Prostate gland (tissue), 2 donors: ENCODE measurements around the gene IGSF23. TPM values are rescaled to one million over a fixed set of nuclear protein-coding genes. Genes with fewer than 3 reads are reported as not detected.

ENCODE experiments used
- DNase-seq: peaks from one replicate; pipeline ENCODE4 v3.0.0-alpha.2; 2019; ENCODE audit warnings: low spot score
- H3K27ac ChIP-seq, 2 donors: fragments of 200-600 bp; sonication (generic); 2 replicates each; pipeline ENCODE4 v1.5.1; 2017 to 2019
- H3K27me3 ChIP-seq: fragments of 200-600 bp; sonication (generic); replicated peaks from 2 replicates; pipeline ENCODE4 v1.5.1; 2019; ENCODE audit not compliant: insufficient read depth
- H3K36me3 ChIP-seq, 2 donors: fragments of 200-600 bp; sonication (generic); 1 replicate in 1 of 2; 2 replicates in 1 of 2; pipeline versions ENCODE4 v1.5.1 to v1.8.1; 2017 to 2019
- H3K4me1 ChIP-seq: fragments of 200-600 bp; sonication (generic); replicated peaks from 2 replicates; pipeline ENCODE4 v1.5.1; 2019
- H3K4me3 ChIP-seq, 2 donors: fragments of 200-600 bp; sonication (generic); 2 replicates each; pipeline ENCODE4 v1.5.1; 2017 to 2019
- H3K9me3 ChIP-seq: fragments of 200-600 bp; sonication (generic); 2 replicates; pipeline ENCODE4 v1.5.1; 2017
- CTCF ChIP-seq, 4 experiments: fragments of 200-600 bp in 2 of 4; fragments of 450-650 bp in 2 of 4; sonication (generic) in 2 of 4; IDR thresholded peaks; 1 replicate in 3 of 4; 2 replicates in 1 of 4; pipeline ENCODE4 v1.5.1; 2016 to 2019; ENCODE audit warnings: antibody characterized with exemption in 4 of 4, mild to moderate bottlenecking in 2 of 4, moderate library complexity in 2 of 4
- POLR2A ChIP-seq: fragments of 450-650 bp; IDR thresholded peaks from one replicate; pipeline ENCODE4 v1.6.1; 2016; ENCODE audit warnings: antibody characterized with exemption, mild to moderate bottlenecking
- POLR2AphosphoS5 ChIP-seq: sonication (generic); formaldehyde crosslinking; IDR thresholded peaks from one replicate; pipeline ENCODE4 v1.6.1; 2017; ENCODE audit warnings: antibody characterized with exemption
- WGBS: methylation state at CpG from one replicate; pipeline ENCODE4 v1.1.5; 2018; 5-methylcytosine and 5-hydroxymethylcytosine counted together
- intact Hi-C: fragments of 100-400 bp; cut with DNase I; formaldehyde crosslinking; loops from one replicate; pipeline ENCODE4 v1.14.2; 2022
- total RNA-seq, 2 donors: library from RNA; depleted of rRNA; stranded (reverse); fragments of >200 nt; gene quantifications; one replicate each; pipeline ENCODE4 v1.1.0, GENCODE V29; 2016

The IGSF23 gene
- total RNA-seq, 2 donors from 2014 or later = not detected

GRCh38 chr19:44617110-44617880 is 3.9 kb downstream of the IGSF23 start:
- H3K27ac ChIP-seq = no peak overlapping the region
- 73% methylated on average over 8 of the region's 8 CpGs for WGBS
- H3K4me3 ChIP-seq = no peak overlapping the region
- no peaks in the 10 kb centered on the region for H3K27me3 ChIP-seq
- H3K9me3 ChIP-seq = no peaks in the 10 kb centered on the region
- intact Hi-C loops = no loop called here
- no peaks in the 10 kb centered on the region for H3K36me3 ChIP-seq
- TF ChIP-seq POLR2A (no peak), CTCF (IDR thresholded peaks at IDR 0.05) (no peak), POLR2AphosphoS5 (no peak)
- H3K4me1 ChIP-seq = no peaks in the 10 kb centered on the region
- DNase-seq = no peak

- Histone ChIP-seq H3K36me3 (no peaks in the 10 kb centered on the region), H3K27ac (no peak overlapping the region), H3K4me3 (no peak overlapping the region), H3K4me1 (no peaks in the 10 kb centered on the region), H3K9me3 (no peaks in the 10 kb centered on the region), H3K27me3 (no peaks in the 10 kb centered on the region)
- TF ChIP-seq POLR2AphosphoS5 (no peak), CTCF (IDR thresholded peaks at IDR 0.05) (no peak), POLR2A (no peak)
- WGBS = 80% methylated on average over 7 of the region's 7 CpGs
- intact Hi-C loops = no loop called here
- DNase-seq = no peak
Observed at GRCh38 chr19:44618640-44619357, 5.4 kb downstream of the IGSF23 start.

- Histone ChIP-seq H3K9me3 (no peaks in the 10 kb centered on the region), H3K36me3 (no peaks in the 10 kb centered on the region), H3K4me3 (no peak overlapping the region), H3K27me3 (no peaks in the 10 kb centered on the region), H3K4me1 (no peaks in the 10 kb centered on the region), H3K27ac (no peak overlapping the region)
- intact Hi-C loops = no loop called here
- no peak for DNase-seq
- TF ChIP-seq CTCF (IDR thresholded peaks at IDR 0.05) = no peak
- no peak for TF ChIP-seq POLR2A
- no peak for TF ChIP-seq POLR2AphosphoS5
- WGBS = 88% methylated on average over 5 of the region's 5 CpGs
Observed at GRCh38 chr19:44620667-44621066, 7.3 kb downstream of the IGSF23 start.

GRCh38 chr19:44621367-44621766 is 8.0 kb downstream of the IGSF23 start:
- Histone ChIP-seq H3K4me1 (no peaks in the 10 kb centered on the region), H3K27me3 (no peaks in the 10 kb centered on the region), H3K27ac (no peak overlapping the region), H3K4me3 (no peak overlapping the region), H3K9me3 (no peaks in the 10 kb centered on the region), H3K36me3 (no peaks in the 10 kb centered on the region)
- no peak for DNase-seq
- 95% methylated on average over 6 of the region's 6 CpGs for WGBS
- intact Hi-C loops = no loop called here
- no peak for TF ChIP-seq CTCF (IDR thresholded peaks at IDR 0.05)
- TF ChIP-seq POLR2AphosphoS5 = no peak
- TF ChIP-seq POLR2A = no peak

GRCh38 chr19:44623080-44623479 is 9.7 kb downstream of the IGSF23 start:
- Histone ChIP-seq H3K4me3 (no peak overlapping the region), H3K27me3 (no peaks in the 10 kb centered on the region), H3K36me3 (no peaks in the 10 kb centered on the region), H3K9me3 (no peaks in the 10 kb centered on the region), H3K4me1 (no peaks in the 10 kb centered on the region), H3K27ac (no peak overlapping the region)
- intact Hi-C loops = no loop called here
- DNase-seq = no peak
- 51% methylated on average over 5 of the region's 5 CpGs for WGBS
- no peak for TF ChIP-seq POLR2AphosphoS5
- no peak for TF ChIP-seq CTCF (IDR thresholded peaks at IDR 0.05)
- no peak for TF ChIP-seq POLR2A
